Measurements from ENCODE around the gene NKPD1. TPM values are rescaled to one million over a fixed set of nuclear protein-coding genes. Genes with fewer than 3 reads are reported as not detected.
"Not testable (repeated sequence)": the region's sequence is repeated elsewhere in the genome, so short reads cannot be mapped to it uniquely, and the experiment has no call there.

NKPD1 gene
- total RNA-seq, 1 donor = under 0.01 TPM

DNA sequence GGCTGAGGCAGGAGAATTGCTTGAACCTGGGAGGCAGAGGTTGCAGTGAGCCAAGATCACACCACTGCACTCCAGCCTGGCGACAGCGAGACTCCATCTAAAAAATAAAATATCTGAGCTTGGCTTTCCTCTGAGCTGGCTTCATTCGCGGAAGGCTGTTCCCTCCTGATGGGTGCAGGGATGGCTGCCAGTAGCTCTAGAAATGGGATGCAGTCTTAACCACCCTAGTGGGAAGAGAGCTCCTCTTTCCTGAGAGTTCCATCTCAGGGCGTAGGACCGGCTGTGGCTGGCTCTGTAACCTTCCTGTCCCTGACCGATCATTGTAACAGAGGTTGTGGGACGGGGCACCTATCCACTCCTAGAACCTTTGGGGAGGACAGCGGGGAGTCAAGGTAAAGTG lies 35.4 kb downstream of the NKPD1 start:
- TF ChIP-seq, protein P1, sequence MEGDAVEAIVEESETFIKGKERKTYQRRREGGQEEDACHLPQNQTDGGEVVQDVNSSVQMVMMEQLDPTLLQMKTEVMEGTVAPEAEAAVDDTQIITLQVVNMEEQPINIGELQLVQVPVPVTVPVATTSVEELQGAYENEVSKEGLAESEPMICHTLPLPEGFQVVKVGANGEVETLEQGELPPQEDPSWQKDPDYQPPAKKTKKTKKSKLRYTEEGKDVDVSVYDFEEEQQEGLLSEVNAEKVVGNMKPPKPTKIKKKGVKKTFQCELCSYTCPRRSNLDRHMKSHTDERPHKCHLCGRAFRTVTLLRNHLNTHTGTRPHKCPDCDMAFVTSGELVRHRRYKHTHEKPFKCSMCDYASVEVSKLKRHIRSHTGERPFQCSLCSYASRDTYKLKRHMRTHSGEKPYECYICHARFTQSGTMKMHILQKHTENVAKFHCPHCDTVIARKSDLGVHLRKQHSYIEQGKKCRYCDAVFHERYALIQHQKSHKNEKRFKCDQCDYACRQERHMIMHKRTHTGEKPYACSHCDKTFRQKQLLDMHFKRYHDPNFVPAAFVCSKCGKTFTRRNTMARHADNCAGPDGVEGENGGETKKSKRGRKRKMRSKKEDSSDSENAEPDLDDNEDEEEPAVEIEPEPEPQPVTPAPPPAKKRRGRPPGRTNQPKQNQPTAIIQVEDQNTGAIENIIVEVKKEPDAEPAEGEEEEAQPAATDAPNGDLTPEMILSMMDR (IDR thresholded peaks at IDR 0.05; ENCODE audit: insufficient read depth, low read depth, low read length) = no peak
- no peak overlapping the region for H3K4me3 ChIP-seq (ENCODE audit: low read depth, low read length)
- DNase-seq (ENCODE audit: low read depth) = no peak

GRCh38 chr19:45124021-45124420 lies 36.8 kb downstream of the NKPD1 start:
- TF ChIP-seq, protein P1 (IDR thresholded peaks at IDR 0.05; ENCODE audit: insufficient read depth, low read depth, low read length) = no peak
- no peak for DNase-seq (ENCODE audit: low read depth)
- no peak overlapping the region for H3K4me3 ChIP-seq (ENCODE audit: low read depth, low read length)

- H3K4me3 ChIP-seq (ENCODE audit: low read depth, low read length) = no peak overlapping the region
- no peak for DNase-seq (ENCODE audit: low read depth)
- TF ChIP-seq, protein P1 (IDR thresholded peaks at IDR 0.05; ENCODE audit: insufficient read depth, low read depth, low read length) = no peak
Measured at GRCh38 chr19:45123440-45123850, 37.3 kb downstream of the NKPD1 start.

DNA sequence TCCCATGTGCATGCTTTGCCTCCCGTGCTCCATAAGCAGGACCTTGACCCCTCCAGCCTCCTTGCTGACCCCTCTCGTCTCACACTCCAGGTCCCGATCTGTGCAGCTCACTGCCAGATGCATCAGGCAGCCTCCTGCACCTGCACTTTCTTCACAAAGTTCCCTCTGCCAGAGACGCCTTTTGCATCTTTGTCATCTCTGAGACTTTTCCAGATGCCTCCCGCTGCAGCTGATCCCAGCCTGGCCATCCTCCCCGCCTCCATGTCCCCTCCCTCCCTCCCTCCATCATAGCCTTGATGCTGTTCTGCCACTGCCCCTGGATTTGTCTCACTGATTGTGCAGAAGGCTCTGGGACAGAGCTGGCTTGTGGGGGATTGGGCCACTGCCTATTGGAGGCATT lies 38.0 kb downstream of the NKPD1 start:
- TF ChIP-seq, protein P1 (IDR thresholded peaks at IDR 0.05; ENCODE audit: insufficient read depth, low read depth, low read length) = no peak
- no peak overlapping the region for H3K4me3 ChIP-seq (ENCODE audit: low read depth, low read length)
- DNase-seq (ENCODE audit: low read depth) = no peak

DNA sequence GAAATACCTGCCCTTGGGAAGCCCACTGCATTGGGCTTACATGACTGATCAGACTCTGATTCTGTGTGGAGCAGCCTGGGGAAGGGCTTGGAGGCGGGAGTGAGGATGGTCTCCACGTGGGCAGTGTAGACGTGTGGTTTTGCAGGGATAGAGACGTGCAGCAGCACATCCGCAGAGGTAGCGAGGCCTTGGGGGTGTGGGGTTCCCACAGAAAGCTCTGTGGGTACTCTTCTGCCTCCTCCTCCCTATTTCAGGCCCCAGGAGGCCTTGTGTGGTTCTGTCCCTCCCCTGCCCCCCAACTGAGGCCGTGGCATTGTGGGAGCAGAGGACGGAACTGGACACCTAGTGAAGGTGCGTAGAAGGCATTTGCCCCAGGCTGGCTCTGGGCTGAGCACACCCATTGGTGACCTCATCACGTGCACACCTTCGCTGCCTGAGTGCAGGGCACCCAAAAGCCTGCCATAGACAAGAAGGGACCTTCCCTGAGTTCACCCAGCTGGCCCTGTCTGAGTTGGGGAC lies 38.9 kb downstream of the NKPD1 start:
- no peak overlapping the region for H3K4me3 ChIP-seq (ENCODE audit: low read depth, low read length)
- DNase-seq (ENCODE audit: low read depth) = no peak
- TF ChIP-seq, protein P1 (IDR thresholded peaks at IDR 0.05; ENCODE audit: insufficient read depth, low read depth, low read length) = no peak

GRCh38 chr19:45119582-45119981 lies 41.2 kb downstream of the NKPD1 start:
- TF ChIP-seq, protein P1 (IDR thresholded peaks at IDR 0.05; ENCODE audit: insufficient read depth, low read depth, low read length) = no peak
- DNase-seq (ENCODE audit: low read depth) = no peak
- no peak overlapping the region for H3K4me3 ChIP-seq (ENCODE audit: low read depth, low read length)

- not testable (repeated sequence) for H3K4me3 ChIP-seq (ENCODE audit: low read depth, low read length); DNase-seq (ENCODE audit: low read depth)
Measured at GRCh38 chr19:45118591-45119355, 42.0 kb downstream of the NKPD1 start.

All from fibroblast of villous mesenchyme (primary cell).